ENCODE data around the gene CADPS2.

DNA sequence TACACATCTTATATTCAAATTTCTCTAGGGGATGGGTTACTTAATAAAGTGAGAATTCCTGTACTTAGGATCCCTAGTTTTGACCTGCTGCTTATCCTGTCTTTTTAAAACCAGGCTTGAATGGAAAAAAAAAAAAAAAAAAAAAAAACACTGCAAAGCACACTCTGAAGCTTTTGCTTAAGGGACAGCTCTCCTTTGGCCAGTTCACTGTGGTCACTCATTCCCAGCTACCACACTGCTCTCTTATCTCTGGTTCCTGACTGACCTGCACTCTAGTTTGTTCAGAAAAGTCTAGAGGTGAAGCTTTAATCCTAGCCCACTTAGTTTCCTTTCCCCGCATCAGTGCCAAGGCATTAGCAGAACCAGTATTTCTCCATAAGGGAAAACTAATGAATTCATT is 82.4 kb downstream of the CADPS2 start:
- TF ChIP-seq EZH2 (IDR thresholded peaks at IDR 0.05; ENCODE audit: borderline replicate concordance, low read length), result no peak
- TF ChIP-seq, protein P1, sequence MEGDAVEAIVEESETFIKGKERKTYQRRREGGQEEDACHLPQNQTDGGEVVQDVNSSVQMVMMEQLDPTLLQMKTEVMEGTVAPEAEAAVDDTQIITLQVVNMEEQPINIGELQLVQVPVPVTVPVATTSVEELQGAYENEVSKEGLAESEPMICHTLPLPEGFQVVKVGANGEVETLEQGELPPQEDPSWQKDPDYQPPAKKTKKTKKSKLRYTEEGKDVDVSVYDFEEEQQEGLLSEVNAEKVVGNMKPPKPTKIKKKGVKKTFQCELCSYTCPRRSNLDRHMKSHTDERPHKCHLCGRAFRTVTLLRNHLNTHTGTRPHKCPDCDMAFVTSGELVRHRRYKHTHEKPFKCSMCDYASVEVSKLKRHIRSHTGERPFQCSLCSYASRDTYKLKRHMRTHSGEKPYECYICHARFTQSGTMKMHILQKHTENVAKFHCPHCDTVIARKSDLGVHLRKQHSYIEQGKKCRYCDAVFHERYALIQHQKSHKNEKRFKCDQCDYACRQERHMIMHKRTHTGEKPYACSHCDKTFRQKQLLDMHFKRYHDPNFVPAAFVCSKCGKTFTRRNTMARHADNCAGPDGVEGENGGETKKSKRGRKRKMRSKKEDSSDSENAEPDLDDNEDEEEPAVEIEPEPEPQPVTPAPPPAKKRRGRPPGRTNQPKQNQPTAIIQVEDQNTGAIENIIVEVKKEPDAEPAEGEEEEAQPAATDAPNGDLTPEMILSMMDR (IDR thresholded peaks at IDR 0.05; ENCODE audit: low read length), result no peak
